GM12865 (cell line): Measurements from ENCODE around the gene SPATA13.

ENCODE experiments used
- DNase-seq: peaks from one replicate; pipeline ENCODE4 v3.0.0; 2010; ENCODE audit warnings: low read depth
- H3K4me3 ChIP-seq: 2 replicates; pipeline ENCODE4 v1.5.1; 2011; ENCODE audit warnings: mild to moderate bottlenecking, low read depth, low read length, control low read depth
- CTCF ChIP-seq: IDR thresholded peaks from 2 replicates; pipeline ENCODE4 v1.5.1; 2011; ENCODE audit warnings: low read length, control low read depth, low read depth, inconsistent platforms; ENCODE audit not compliant: insufficient read depth; ENCODE audit errors: missing control alignments

Gene SPATA13

DNA sequence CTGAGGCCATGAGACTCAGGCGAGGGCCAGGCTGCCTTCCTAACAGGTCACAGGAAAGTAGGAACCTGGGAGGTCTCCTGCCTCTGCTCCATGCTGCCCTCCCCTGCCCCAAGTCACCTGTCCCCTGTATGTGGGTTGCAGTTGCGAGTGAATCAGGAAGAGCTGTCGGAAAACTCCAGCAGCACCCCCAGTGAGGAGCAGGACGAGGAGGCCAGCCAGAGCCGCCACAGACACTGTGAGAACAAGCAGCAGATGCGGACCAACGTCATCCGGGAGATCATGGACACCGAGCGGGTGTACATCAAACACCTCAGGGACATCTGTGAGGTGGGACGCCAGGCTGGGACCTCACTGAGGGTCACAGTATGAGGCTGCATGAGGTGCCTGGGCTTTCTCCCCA lies 126.1 kb downstream of the SPATA13 start:
- no peak for DNase-seq
- no peak overlapping the region for H3K4me3 ChIP-seq
- no peak for TF ChIP-seq CTCF

DNA sequence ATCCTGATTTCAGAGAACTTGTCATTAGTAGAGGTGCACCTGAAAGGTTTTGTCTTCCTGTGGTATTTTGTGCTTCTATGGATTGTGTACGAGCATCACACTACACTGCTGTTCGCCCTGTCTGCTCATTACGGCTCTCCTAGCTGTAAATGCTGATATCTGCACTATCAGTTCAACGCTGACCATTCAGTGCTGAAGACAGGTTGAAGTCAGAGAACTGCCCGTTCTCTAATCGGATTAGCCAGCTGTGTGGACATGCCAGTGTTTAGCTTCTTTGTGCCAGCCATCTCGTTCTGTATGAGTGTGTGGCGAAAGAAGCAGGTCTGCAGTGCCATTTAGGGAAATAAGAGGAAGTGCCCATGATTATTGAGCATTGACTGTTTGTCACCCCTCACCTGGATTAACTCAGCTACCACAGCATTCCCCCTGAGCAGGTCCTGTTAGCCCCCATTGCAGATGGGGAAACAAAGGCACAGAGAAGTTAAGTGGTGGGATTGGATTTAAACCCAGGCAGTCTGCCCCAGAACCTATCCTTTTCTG lies 127.3 kb downstream of the SPATA13 start:
- DNase-seq: no peak
- TF ChIP-seq CTCF: no peak
- H3K4me3 ChIP-seq: no peak overlapping the region

DNA sequence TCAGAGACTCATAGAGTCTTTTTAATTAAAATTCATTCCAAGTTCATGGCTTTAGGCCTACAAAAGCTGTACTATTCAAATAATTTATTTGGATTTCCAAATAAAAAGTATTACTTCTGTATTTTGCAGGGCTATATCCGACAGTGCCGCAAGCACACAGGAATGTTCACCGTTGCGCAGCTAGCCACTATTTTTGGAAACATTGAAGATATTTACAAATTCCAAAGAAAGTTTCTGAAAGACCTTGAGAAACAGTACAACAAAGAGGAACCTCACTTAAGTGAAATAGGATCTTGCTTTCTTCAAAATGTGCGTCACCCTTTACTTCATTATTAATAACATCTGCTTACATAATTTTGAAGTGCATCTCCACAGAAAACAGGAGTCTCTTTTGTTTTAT lies 128.3 kb downstream of the SPATA13 start:
- no peak overlapping the region for H3K4me3 ChIP-seq
- DNase-seq: no peak
- TF ChIP-seq CTCF: no peak

- H3K4me3 ChIP-seq: no peak overlapping the region
- no peak for DNase-seq
- TF ChIP-seq CTCF: no peak
Observed at GRCh38 chr13:24290280-24290932, 129.9 kb downstream of the SPATA13 start.

DNA sequence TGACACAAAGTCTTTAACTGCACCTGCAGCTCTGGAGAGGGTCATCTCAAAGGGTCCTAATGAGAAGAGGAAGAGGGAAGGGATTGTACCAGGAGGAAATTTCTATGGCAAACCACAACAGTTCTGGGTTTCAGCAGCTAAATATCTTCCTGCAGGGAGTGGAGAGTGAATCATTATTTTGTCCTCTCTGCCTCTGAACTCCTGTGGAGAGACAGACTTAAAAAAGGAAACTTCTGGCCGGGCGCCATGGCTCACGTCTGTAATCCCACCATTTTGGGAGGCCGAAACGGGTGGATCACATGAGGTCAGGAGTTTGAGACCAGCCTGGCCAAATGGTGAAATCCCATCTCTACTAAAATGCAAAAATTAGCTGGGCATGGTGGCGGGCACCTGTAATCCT lies 132.0 kb downstream of the SPATA13 start:
- no peak for TF ChIP-seq CTCF
- DNase-seq: no peak
- H3K4me3 ChIP-seq: no peak overlapping the region

DNA sequence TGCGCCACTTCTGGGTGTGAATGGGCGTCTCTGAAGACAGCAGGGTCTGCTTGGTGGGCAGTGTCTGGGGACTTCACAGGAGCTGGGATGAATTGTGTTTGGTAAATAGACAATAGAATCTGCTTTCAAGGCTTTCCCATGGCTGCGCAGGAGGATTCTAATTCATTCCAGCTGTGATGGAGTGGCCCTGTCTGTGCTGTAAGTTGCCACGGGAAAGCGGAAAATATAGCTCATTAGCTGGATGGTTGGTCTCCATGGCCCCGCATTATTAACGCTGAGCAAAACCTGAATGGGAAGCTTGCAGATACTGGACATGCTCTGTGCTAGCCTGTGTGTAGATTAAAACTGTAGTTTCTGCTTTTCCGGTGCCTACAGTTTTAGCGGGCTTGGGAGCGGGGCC lies 133.2 kb downstream of the SPATA13 start:
- no peak for TF ChIP-seq CTCF
- no peak for DNase-seq
- H3K4me3 ChIP-seq: no peak overlapping the region

- no peak overlapping the region for H3K4me3 ChIP-seq
- DNase-seq: no peak
- TF ChIP-seq CTCF: no peak
Observed at GRCh38 chr13:24299488-24300114, 139.1 kb downstream of the SPATA13 start.
